ENCODE measurements around the gene SAXO1. TPM values are rescaled to one million over a fixed set of nuclear protein-coding genes. Genes with fewer than 3 reads are reported as not detected.
"Not testable (repeated sequence)": the region's sequence is repeated elsewhere in the genome, so short reads cannot be mapped to it uniquely, and the experiment has no call there.

SAXO1 gene
- total and polyA plus RNA-seq, 2 experiments from 2014 or later = 0.02 TPM; not detected in 1

GRCh38 chr9:19022206-19022605 lies 10.8 kb downstream of the SAXO1 start:
- Mint-ChIP-seq H3K4me3 (no peak overlapping the region), H3K27me3 (ENCODE audit: insufficient read depth, low read depth, poor library complexity) (no peaks in the 10 kb centered on the region), H3K36me3 (ENCODE audit: low read depth) (no peaks in the 10 kb centered on the region), H3K4me1 (no peaks in the 10 kb centered on the region), H3K27ac (no peak overlapping the region), H3K9me3 (peaks cover 2% of the 10 kb centered on the region; the same call in 2 of the 3 replicates)
- no peak overlapping the region for H2AFZ ChIP-seq
- no peaks in the 10 kb centered on the region for H3K4me1 ChIP-seq (ENCODE audit: insufficient read depth)
- no peak overlapping the region for H3K4me2 ChIP-seq
- no peaks in the 10 kb centered on the region for H3F3A ChIP-seq (replicated peaks; ENCODE audit: low read depth)
- no peak overlapping the region for H3K4me3 ChIP-seq
- no peak overlapping the region for H3K27ac ChIP-seq (ENCODE audit: low read depth)
- TF ChIP-seq ZNF331 (CRISPR knock-in tag; IDR thresholded peaks at IDR 0.05; ENCODE audit: low read depth) = no peak
- TF ChIP-seq EZH2phosphoT487 (IDR thresholded peaks at IDR 0.05; ENCODE audit: unreplicated experiment) = no peak
- no peak for TF ChIP-seq EZH2 (IDR thresholded peaks at IDR 0.05; ENCODE audit: low read depth, unreplicated experiment)
- no peak for TF ChIP-seq POLR2AphosphoS5 (IDR thresholded peaks at IDR 0.05; ENCODE audit: low read depth)
- TF ChIP-seq, protein P1, sequence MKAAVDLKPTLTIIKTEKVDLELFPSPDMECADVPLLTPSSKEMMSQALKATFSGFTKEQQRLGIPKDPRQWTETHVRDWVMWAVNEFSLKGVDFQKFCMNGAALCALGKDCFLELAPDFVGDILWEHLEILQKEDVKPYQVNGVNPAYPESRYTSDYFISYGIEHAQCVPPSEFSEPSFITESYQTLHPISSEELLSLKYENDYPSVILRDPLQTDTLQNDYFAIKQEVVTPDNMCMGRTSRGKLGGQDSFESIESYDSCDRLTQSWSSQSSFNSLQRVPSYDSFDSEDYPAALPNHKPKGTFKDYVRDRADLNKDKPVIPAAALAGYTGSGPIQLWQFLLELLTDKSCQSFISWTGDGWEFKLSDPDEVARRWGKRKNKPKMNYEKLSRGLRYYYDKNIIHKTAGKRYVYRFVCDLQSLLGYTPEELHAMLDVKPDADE (IDR thresholded peaks at IDR 0.05) = no peak
- no peak for TF ChIP-seq NANOG (IDR thresholded peaks at IDR 0.05; ENCODE audit: borderline replicate concordance)
- TF ChIP-seq, protein P2, sequence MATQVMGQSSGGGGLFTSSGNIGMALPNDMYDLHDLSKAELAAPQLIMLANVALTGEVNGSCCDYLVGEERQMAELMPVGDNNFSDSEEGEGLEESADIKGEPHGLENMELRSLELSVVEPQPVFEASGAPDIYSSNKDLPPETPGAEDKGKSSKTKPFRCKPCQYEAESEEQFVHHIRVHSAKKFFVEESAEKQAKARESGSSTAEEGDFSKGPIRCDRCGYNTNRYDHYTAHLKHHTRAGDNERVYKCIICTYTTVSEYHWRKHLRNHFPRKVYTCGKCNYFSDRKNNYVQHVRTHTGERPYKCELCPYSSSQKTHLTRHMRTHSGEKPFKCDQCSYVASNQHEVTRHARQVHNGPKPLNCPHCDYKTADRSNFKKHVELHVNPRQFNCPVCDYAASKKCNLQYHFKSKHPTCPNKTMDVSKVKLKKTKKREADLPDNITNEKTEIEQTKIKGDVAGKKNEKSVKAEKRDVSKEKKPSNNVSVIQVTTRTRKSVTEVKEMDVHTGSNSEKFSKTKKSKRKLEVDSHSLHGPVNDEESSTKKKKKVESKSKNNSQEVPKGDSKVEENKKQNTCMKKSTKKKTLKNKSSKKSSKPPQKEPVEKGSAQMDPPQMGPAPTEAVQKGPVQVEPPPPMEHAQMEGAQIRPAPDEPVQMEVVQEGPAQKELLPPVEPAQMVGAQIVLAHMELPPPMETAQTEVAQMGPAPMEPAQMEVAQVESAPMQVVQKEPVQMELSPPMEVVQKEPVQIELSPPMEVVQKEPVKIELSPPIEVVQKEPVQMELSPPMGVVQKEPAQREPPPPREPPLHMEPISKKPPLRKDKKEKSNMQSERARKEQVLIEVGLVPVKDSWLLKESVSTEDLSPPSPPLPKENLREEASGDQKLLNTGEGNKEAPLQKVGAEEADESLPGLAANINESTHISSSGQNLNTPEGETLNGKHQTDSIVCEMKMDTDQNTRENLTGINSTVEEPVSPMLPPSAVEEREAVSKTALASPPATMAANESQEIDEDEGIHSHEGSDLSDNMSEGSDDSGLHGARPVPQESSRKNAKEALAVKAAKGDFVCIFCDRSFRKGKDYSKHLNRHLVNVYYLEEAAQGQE (IDR thresholded peaks at IDR 0.05; ENCODE audit: unreplicated experiment) = no peak
- TF ChIP-seq CREB1 (CRISPR knock-in tag; IDR thresholded peaks at IDR 0.05; ENCODE audit: low read depth) = no peak
- peaks cover 5% of the 10 kb centered on the region for H3K9me2 ChIP-seq (ENCODE audit: insufficient read depth)
- no peaks in the 10 kb centered on the region for H3K79me2 ChIP-seq (replicated peaks; ENCODE audit: insufficient read depth)
- no peaks in the 10 kb centered on the region for H3K27me3 ChIP-seq (ENCODE audit: insufficient read depth)
- ATAC-seq = no peak
- H3K36me3 ChIP-seq (ENCODE audit: insufficient read depth) = no peaks in the 10 kb centered on the region
- H4K20me1 ChIP-seq (replicated peaks; ENCODE audit: insufficient read depth) = no peaks in the 10 kb centered on the region
- DNase-seq (ENCODE audit: low spot score) = no peak

DNA sequence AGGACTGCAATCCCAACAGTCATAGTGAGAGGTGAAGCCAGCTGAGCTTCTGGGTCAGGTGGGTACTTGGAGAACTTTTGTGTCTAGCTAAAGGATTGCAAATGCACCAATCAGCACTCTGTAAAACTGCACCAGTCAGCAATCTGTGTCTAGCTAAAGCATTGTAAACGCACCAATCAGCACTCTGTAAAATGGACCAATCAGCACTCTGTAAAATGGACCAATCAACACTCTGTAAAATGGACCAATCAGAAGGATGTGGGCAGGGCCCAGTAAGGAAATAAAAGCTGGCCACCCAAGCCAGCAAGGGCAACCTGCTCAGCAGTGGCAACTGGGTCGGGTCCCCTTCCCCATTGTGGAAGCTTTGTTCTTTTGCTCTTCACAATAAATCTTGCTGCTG lies 11.4 kb downstream of the SAXO1 start:
- H3K27ac ChIP-seq (ENCODE audit: low read depth); H3K79me2 ChIP-seq (replicated peaks; ENCODE audit: insufficient read depth); H3K9me2 ChIP-seq (ENCODE audit: insufficient read depth); H3K4me2 ChIP-seq; H3K4me1 ChIP-seq (ENCODE audit: insufficient read depth); H3K4me1 Mint-ChIP-seq; H3K27me3 ChIP-seq (ENCODE audit: insufficient read depth); H3K4me3 ChIP-seq; H3F3A ChIP-seq (replicated peaks; ENCODE audit: low read depth); H3K27ac Mint-ChIP-seq; H3K4me3 Mint-ChIP-seq; H4K20me1 ChIP-seq (replicated peaks; ENCODE audit: insufficient read depth); H3K27me3 Mint-ChIP-seq (ENCODE audit: insufficient read depth, low read depth, poor library complexity); H2AFZ ChIP-seq; H3K9me3 Mint-ChIP-seq; DNase-seq (ENCODE audit: low spot score); H3K36me3 Mint-ChIP-seq (ENCODE audit: low read depth); H3K36me3 ChIP-seq (ENCODE audit: insufficient read depth); ATAC-seq: not testable (repeated sequence)

Measured in GM23338 (cell line).